Stimulated activated CD8-positive, alpha-beta memory T cell treated with anti-CD3 and anti-CD28 coated beads, Interleukin-15, amount 100 ng/mL, for 24 hours (primary cell): ENCODE data around the gene NLRP14.

Experiments
- DNase-seq: peaks from one replicate; pipeline ENCODE4 v3.0.0-alpha.2; 2020; ENCODE audit warnings: low read depth

The NLRP14 gene

DNA sequence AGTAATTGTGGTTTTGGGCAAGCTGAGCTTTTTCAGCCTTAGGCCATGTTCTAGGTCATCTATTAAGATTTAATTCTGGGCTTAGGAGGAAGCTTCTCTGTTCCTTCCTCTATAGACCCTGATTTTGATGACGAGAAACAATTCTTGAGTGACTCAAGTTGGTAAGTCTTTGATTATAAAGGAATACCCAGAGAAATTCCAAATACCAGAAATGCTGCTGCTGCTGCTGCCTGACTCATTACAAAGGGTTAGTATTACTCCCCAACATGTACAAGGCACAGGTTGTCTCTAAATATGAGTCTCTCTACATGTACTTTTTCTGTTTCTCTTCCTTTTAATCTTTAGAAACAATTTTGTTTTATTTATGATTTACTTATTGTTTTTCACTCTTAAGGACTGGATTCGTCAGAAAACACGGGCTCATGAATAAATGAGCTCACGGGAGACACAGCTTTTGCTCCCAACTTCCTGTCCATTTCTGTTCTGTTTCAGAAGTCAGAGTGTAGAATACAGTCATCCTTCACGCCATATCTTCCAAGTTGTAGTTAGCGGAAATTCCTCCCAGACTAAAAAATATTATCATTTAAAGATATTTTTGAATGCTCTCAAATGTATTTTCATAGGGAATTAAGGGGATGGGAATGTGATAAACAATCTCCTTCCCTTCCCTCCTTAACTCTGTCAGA lies 36.7 kb downstream of the NLRP14 start:
- DNase-seq: no peak

DNA sequence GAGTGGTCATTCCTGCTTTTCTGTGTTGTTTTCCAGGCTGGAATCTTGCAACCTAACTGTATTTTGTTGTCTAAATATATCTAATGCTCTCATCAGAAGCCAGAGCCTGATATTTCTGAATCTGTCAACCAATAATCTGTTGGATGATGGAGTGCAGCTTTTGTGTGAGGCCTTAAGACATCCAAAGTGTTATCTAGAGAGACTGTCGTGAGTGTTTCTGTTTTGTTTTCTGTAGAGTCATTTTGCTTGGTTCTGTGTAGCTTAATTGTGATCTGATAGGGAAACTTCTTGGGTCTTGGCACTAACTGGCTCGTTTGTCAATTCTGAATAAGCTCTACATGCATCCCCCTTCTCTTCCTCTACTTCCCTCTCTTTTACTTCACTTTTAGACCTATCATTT lies 37.4 kb downstream of the NLRP14 start:
- DNase-seq: no peak

DNA sequence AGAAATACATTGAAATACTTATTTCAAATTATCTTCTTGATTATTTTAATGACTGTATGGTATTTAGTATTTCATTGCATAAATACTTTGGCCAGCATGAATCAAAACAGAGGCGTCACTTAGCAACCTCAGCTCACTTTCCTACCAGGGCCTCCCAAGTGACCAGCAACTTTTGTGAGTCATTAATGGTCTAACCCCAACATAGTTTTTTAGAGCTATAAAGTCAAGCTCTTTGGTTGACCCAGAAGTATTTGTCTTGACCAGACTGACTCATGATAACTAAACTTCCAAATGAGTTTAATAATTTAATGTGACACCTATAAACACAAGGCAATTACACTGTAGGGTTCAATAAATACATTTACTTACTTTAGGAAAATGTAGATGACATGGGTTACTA lies 40.6 kb downstream of the NLRP14 start:
- DNase-seq: no peak

DNA sequence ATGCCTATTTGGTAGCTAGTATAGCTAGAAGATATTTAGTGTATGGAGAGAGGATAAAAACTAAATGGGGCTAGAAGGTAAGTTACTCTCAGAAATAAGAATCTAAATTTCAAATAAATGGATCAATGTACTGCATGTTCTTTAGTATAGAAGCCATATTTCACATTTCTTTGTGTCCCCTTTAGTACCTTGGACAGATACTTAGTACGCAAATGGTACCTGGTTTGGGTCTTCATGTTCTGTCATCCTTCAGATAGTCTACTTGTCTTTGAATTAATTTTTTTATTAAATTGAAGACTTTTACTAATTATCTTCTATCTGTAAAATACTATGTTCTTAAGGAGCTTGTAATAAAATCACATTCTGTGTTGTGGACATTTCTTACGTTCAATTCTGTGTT lies 42.3 kb downstream of the NLRP14 start:
- no peak for DNase-seq

DNA sequence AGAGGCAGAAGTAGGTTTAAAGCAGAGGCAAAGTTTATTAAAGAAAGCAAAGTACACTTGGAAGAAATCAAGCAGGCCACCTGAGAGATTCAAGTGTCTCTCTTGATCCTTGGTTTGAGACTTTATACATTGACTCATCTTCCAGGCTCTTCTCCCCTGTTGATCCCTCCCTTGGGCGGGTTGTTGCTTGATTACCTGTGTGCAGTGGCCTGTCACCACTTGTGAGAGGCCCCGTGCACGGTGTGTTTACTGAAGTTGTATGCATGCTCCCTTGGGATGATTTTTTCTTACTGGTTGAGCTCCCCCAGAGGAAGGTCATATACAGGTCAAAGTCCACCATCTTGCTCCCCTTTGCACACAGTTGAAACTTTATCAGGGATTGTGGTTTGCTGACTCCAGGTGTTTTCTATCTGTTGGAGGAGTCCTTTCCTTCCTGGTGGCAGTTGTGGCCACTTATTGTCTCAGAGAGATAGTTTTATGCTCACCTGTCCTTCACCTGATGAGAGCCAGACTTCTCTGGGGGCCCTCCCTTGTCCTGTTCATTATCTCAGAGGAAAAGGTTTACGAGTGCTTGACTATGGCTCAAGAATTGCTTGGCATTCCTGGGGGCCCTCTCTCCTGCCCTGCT lies 52.2 kb downstream of the NLRP14 start:
- no peak for DNase-seq

DNA sequence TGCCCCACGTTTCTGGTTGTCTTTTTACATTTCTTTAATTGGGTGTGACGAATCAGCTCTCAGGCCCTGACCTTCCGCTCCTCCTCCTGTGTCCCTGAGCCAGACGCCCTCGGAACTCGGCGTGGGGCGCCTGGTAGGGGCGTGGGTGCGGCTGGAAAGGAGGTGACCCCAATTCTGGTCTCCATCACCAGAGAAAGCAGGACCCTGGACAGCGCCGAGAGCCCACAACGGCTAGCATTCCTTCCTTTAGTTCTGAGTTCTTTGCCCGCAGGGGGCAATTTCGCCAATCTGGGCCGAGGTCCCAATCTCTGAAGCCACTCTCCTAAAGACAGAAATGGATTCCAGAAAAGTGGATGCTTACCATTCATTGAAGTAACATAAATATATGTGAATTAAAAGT lies 56.8 kb downstream of the NLRP14 start:
- no peak for DNase-seq

DNA sequence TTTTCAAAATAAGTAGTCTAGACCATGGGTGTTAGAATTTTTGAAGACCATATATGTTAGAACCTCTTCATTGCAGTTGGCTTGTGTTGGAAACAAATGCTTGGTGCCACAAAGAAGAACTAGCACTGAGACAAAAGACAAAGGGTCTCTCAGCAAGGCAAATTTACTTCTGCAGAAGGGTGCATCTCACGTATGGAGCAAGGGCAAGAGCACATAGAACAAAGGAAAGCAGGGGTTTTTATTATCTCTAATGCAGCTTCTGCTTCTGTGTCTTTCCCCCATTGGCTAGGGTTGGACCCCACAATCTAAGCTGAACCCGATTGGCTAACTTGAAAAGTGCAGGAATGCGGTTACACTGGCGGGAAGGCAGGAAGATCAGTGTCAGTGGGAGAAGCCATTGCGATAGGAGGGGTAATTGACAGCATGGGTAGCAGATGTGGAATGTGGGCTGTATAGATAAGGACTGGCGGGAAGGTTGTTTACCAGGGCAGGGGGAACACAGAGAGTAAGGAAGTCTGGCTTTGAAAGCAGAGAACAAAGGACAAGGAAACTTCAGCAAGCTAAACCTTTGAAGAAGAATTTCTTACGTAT lies 59.4 kb downstream of the NLRP14 start:
- no peak for DNase-seq

DNA sequence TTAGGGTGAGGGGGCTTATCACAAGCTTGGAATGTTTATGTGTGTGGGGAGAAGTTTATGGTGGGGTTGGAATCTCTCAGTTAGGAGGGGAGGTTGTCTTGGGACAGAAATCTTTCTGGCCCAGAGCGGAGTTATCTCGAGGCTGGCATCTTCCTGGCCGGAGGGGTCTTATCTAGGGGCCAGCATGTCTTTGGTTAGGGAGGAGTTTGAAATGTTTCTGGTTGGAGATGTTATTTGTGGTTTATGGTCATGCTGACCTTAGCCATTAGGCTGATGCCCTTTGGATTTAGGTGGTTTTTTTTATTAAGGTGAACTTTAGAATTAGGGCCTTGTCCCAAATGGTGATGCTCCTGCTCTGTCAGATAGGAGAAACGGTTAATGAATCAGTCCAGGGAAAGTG lies 60.6 kb downstream of the NLRP14 start:
- no peak for DNase-seq

DNA sequence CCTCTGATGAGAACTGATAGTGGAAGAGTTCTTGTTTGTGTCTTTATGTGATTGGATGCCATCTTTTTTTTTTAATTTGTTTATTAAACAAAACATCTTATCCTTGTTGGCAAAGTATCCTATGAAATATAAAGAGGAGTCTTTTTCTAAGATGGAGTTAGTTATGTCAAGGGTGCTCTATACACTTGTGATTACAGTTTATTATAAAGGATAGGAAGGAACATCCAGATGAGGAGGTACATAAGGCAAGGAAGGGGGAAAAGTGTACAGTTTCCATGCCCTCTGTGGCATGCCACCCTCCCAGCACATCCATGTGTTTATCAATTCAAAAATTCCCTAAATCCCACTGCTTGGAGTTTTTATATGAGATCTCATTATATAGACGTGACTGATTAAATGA lies 61.2 kb downstream of the NLRP14 start:
- DNase-seq: no peak

DNA sequence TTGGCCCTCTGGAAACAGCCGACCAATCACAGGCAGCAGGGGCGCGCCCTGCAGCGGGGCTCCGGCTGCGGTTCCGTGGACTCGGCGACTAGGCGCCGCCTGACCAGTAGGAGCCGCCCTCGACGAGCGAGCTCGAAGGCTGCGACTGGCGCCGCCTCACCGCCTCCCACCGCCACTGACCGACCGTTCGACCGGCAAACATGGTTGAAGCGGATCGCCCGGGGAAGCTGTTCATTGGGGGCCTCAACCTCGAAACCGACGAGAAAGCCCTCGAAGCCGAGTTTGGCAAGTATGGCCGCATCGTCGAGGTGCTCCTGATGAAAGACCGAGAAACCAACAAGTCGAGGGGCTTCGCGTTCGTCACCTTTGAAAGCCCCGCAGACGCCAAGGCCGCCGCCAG lies 68.6 kb downstream of the NLRP14 start, which contains the start of gene RBMXL2:
Gene RBMXL2, plus strand, starts transcription at position 78 of the 400 bp plus-strand sequence. Its CDS starts 123 bp downstream, at position 201.
- no peak for DNase-seq

DNA sequence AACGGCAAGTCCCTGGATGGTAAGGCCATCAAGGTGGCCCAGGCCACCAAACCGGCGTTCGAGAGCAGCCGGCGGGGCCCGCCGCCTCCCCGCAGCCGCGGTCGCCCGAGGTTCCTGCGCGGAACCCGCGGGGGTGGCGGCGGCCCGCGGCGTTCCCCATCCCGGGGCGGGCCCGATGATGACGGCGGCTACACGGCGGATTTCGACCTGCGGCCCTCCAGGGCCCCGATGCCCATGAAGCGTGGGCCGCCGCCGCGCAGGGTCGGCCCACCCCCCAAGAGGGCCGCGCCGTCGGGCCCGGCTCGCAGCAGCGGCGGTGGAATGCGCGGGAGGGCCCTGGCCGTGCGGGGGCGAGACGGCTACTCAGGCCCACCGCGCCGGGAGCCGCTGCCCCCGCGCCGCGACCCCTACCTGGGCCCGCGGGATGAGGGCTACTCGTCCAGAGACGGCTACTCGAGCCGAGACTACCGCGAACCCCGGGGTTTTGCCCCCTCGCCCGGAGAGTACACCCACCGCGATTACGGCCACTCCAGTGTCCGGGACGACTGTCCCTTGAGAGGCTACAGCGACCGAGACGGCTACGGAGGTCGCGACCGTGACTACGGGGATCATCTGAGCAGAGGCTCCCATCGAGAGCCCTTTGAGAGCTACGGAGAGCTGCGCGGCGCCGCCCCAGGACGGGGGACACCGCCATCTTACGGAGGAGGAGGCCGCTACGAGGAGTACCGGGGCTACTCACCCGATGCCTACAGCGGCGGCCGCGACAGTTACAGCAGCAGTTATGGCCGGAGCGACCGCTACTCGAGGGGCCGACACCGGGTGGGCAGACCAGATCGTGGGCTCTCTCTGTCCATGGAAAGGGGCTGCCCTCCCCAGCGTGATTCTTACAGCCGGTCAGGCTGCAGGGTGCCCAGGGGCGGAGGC lies 69.3 kb downstream of the NLRP14 start:
- no peak for DNase-seq

DNA sequence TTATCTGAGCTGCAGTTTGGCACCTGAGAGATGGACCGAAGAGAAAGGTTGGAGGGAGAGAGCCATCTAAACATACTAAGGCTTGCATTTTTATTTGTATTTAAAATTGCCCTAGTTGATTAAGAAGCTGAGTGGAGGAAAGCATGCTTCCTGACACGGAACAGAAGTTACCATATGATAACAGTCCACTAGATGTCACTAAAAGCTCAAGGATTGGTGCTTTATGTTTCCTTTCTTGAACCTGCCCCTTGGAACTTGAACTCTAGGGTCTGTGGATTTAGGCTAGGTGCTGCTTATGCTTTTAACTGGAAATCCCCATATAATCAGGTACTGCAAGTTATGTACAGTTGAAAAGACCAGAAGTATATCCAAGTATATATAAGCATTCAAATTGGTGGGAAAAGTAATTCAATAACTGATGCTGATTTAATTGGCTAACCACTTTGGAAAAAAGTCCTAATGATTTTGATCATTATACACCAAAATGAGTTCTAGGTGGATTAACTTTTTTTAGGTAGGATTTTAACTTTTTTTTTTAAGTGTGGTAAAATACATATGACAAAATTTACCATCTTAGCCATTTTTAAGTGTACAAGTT lies 78.1 kb downstream of the NLRP14 start:
- DNase-seq: no peak

DNA sequence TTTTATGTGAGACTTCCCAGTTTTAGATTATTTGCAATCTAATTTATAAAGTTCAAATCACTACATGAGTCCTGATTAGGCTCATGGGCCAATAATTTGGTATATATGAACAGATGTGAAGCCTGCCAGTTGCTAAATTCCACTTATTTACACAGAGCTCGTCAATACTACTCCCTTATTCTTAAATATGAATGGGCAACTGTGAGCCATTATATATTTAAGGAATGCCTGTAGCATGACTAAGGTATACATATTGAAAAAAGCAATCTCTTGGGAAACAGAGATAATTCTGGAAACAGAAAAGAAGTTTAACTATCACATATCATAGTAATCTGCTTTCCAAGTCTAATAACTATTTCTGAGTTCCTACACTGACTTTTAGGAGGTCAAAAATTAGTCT lies 95.5 kb downstream of the NLRP14 start:
- DNase-seq: no peak

DNA sequence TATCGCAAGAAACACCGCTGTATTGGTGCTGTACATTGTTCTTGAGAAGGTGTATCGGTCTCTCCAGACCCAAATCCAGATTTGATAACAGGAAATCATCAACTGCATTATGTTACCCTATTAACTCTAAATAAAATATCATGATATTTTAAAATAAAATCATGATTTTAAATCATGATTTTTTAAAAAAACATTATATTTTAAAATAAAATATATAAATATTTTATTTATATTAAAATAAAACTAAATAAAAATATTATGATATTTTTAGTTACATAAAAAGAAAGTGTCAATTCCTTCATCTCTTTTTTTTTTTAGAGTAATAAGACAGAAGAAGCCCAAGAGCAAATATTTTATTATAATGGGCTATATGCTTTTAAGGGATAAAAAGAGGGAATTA lies 96.1 kb downstream of the NLRP14 start:
- no peak for DNase-seq
